HCT116 (cell line): ENCODE results near the gene CASTOR1. TPM values are rescaled to one million over a fixed set of nuclear protein-coding genes. Genes with fewer than 3 reads are reported as not detected.

Source experiments
- ATAC-seq: fragments of 200-7000 bp; cut with Tn5 transposase; 2 replicates; pipeline ENCODE4 v1.9.1; 2020; ENCODE audit warnings: mild to moderate bottlenecking, moderate library complexity
- BruUV-seq: library from RNA; stranded (reverse); fragments of 400-500 nt; replicated peaks from 2 replicates; lab custom pipeline; 2021; lab: Mats Ljungman, UMichigan
- CTCF ChIA-PET: fragments of 300-600 bp; sonication (Branson Sonifier 250); formaldehyde crosslinking; loops from one replicate; lab custom pipeline; 2021; ENCODE audit warnings: antibody characterized with exemption; lab: Charles Lee
- POLR2A ChIA-PET: fragments of 300-600, 350-600 bp; sonication (Branson Sonifier 250); formaldehyde crosslinking; loops from one replicate; lab custom pipeline; 2021; ENCODE audit warnings: antibody characterized with exemption; lab: Charles Lee
- RAD21 ChIA-PET, 2 experiments: fragments of 300-600 bp; sonication (Branson Sonifier 250); formaldehyde crosslinking; loops; one replicate each; lab custom pipeline; 2023; ENCODE audit warnings: low total read pairs in 2 of 2; ENCODE audit not compliant: uncharacterized antibody in 2 of 2, unreplicated experiment in 2 of 2, low non-redundant PET in 1 of 2; lab: Charles Lee
- DNase-seq: peaks from one replicate; pipeline ENCODE4 v3.0.0-alpha.2; 2010; ENCODE audit warnings: low read depth, low spot score
- H2AFZ ChIP-seq: fragments of 200-600 bp; shearing (Covaris generic), sonication (generic); 2 replicates; pipeline ENCODE4 v1.6.1; 2017; ENCODE audit warnings: low read depth, mixed run types, mixed read lengths, antibody characterized with exemption, low read length; ENCODE audit not compliant: poor library complexity, severe bottlenecking
- H3K27ac ChIP-seq: 2 replicates; pipeline ENCODE4 v1.5.1; 2012; ENCODE audit warnings: low read depth, low read length
- H3K27me3 ChIP-seq: fragments of 200-600 bp; sonication (generic); 2 replicates; pipeline ENCODE4 v1.6.1; 2016; ENCODE audit warnings: mixed run types, low read length, mixed read lengths; ENCODE audit not compliant: insufficient read depth
- H3K36me3 ChIP-seq, 2 experiments: fragments of 200-500 bp in 1 of 2; fragments of 200-600 bp in 1 of 2; sonication (Bioruptor generic) in 1 of 2; sonication (generic) in 1 of 2; 2 replicates each; pipeline versions ENCODE4 v1.5.1 to v1.6.1; 2014 to 2016; ENCODE audit warnings: low read length in 2 of 2, inconsistent platforms in 1 of 2, mixed read lengths in 1 of 2, mixed run types in 1 of 2; ENCODE audit not compliant: insufficient read depth in 2 of 2, control insufficient read depth in 1 of 2
- H3K4me1 ChIP-seq, 2 experiments: fragments of 200-600 bp in 1 of 2; sonication (generic) in 1 of 2; 2 replicates each; pipeline versions ENCODE4 v1.5.1 to v1.6.1; 2012 to 2017; ENCODE audit warnings: low read length in 2 of 2, inconsistent platforms in 1 of 2, mild to moderate bottlenecking in 1 of 2, mixed read lengths in 1 of 2, mixed run types in 1 of 2, moderate library complexity in 1 of 2; ENCODE audit not compliant: insufficient read depth in 2 of 2, control insufficient read depth in 1 of 2
- H3K4me2 ChIP-seq: fragments of 200-600 bp; sonication (generic); 2 replicates; pipeline ENCODE4 v1.6.1; 2017; ENCODE audit warnings: mixed run types, low read length, mixed read lengths
- H3K4me3 ChIP-seq, 2 experiments: fragments of 200-600 bp in 1 of 2; sonication (generic) in 1 of 2; replicated peaks in 1 of 2; 2 replicates each; pipeline ENCODE4 v1.5.1; 2011 to 2016; ENCODE audit warnings: low read length in 2 of 2, control low read depth in 1 of 2, low read depth in 1 of 2, mild to moderate bottlenecking in 1 of 2, mixed read lengths in 1 of 2, mixed run types in 1 of 2
- H3K79me2 ChIP-seq: fragments of 200-600 bp; sonication (generic); 2 replicates; pipeline ENCODE4 v1.6.1; 2017; ENCODE audit warnings: mild to moderate bottlenecking, mixed run types, low read length, moderate library complexity, mixed read lengths; ENCODE audit not compliant: insufficient read depth
- H3K9ac ChIP-seq: fragments of 200-600 bp; sonication (generic); 2 replicates; pipeline ENCODE4 v1.6.1; 2016; ENCODE audit warnings: low read length, mixed read lengths
- H3K9me2 ChIP-seq: fragments of 200-600 bp; sonication (generic), shearing (Covaris generic); 2 replicates; pipeline ENCODE4 v1.6.1; 2017; ENCODE audit warnings: mixed run types, mild to moderate bottlenecking, moderate library complexity; ENCODE audit not compliant: insufficient read depth
- H3K9me3 ChIP-seq, 2 experiments: fragments of 200-500 bp in 1 of 2; fragments of 200-600 bp in 1 of 2; sonication (Bioruptor generic) in 1 of 2; sonication (generic) in 1 of 2; 2 replicates each; pipeline ENCODE4 v1.6.1; 2014 to 2017; ENCODE audit warnings: low read length in 2 of 2, mixed read lengths in 2 of 2, inconsistent platforms in 1 of 2, low read depth in 1 of 2, mild to moderate bottlenecking in 1 of 2, mixed run types in 1 of 2, moderate library complexity in 1 of 2; ENCODE audit not compliant: control insufficient read depth in 1 of 2, insufficient read depth in 1 of 2
- H4K20me1 ChIP-seq: fragments of 200-600 bp; sonication (generic), shearing (Covaris generic); 2 replicates; pipeline ENCODE4 v1.6.1; 2017; ENCODE audit warnings: mixed run types, mild to moderate bottlenecking, moderate library complexity; ENCODE audit not compliant: insufficient read depth
- ATF3 ChIP-seq: IDR thresholded peaks from 2 replicates; pipeline ENCODE4 v1.6.1; 2012
- CBX3 ChIP-seq: IDR thresholded peaks from 2 replicates; pipeline ENCODE4 v1.6.1; 2012; ENCODE audit warnings: low read depth
- CEBPB ChIP-seq: IDR thresholded peaks from 2 replicates; pipeline ENCODE4 v1.6.1; 2012; ENCODE audit warnings: low read depth
- CTCF ChIP-seq, 3 experiments: fragments of 200-600 bp in 1 of 3; sonication (generic) in 1 of 3; IDR thresholded peaks in 2 of 3; conservative IDR thresholded peaks in 1 of 3; 2 replicates each; pipeline ENCODE4 v1.5.1; 2012 to 2017; ENCODE audit warnings: low read depth in 2 of 3, low read length in 2 of 3, antibody characterized with exemption in 1 of 3, borderline replicate concordance in 1 of 3, control low read depth in 1 of 3, mild to moderate bottlenecking in 1 of 3, mixed read lengths in 1 of 3, mixed run types in 1 of 3, moderate library complexity in 1 of 3; ENCODE audit not compliant: insufficient read depth in 1 of 3
- ELF1 ChIP-seq: IDR thresholded peaks from 2 replicates; pipeline ENCODE4 v1.6.1; 2012; ENCODE audit warnings: low read depth, borderline replicate concordance
- EZH2 ChIP-seq: fragments of 200-600 bp; sonication (generic); IDR thresholded peaks from 2 replicates; pipeline ENCODE4 v1.6.1; 2017; ENCODE audit warnings: antibody characterized with exemption, mixed run types
- EZH2phosphoT487 ChIP-seq: fragments of 200-600 bp; IDR thresholded peaks from 2 replicates; pipeline ENCODE4 v1.6.1; 2018; ENCODE audit warnings: antibody characterized with exemption, borderline replicate concordance
- FOSL1 ChIP-seq: IDR thresholded peaks from 2 replicates; pipeline ENCODE4 v1.6.1; 2012; ENCODE audit warnings: low read depth
- JUND ChIP-seq: IDR thresholded peaks from 2 replicates; pipeline ENCODE4 v1.6.1; 2012
- POLR2A ChIP-seq: IDR thresholded peaks from 2 replicates; pipeline ENCODE4 v1.7.0; 2011; ENCODE audit warnings: borderline replicate concordance; ENCODE audit not compliant: insufficient read depth, insufficient read length; ENCODE audit errors: extremely low read depth
- POLR2AphosphoS5 ChIP-seq: IDR thresholded peaks from 2 replicates; pipeline ENCODE4 v1.6.1; 2011; ENCODE audit warnings: mild to moderate bottlenecking, low read depth, low read length, moderate library complexity
- RAD21 ChIP-seq: IDR thresholded peaks from 2 replicates; pipeline ENCODE4 v1.6.1; 2012; ENCODE audit warnings: low read depth, mild to moderate bottlenecking
- SP1 ChIP-seq: IDR thresholded peaks from 2 replicates; pipeline ENCODE4 v1.6.1; 2012; ENCODE audit warnings: low read depth
- SRF ChIP-seq: IDR thresholded peaks from 2 replicates; pipeline ENCODE4 v1.6.1; 2012; ENCODE audit warnings: low read depth
- TCF7L2 ChIP-seq: IDR thresholded peaks from 2 replicates; pipeline ENCODE4 v1.7.0; 2011; ENCODE audit warnings: borderline replicate concordance, inconsistent platforms; ENCODE audit not compliant: insufficient read depth, insufficient read length; ENCODE audit errors: extremely low read depth
- YY1 ChIP-seq: IDR thresholded peaks from 2 replicates; pipeline ENCODE4 v1.6.1; 2011; ENCODE audit warnings: low read length, low read depth, moderate library complexity, mild to moderate bottlenecking; ENCODE audit not compliant: insufficient replicate concordance; ENCODE audit errors: extremely low read depth
- ZFX ChIP-seq: fragments of 450-650 bp; IDR thresholded peaks from 2 replicates; pipeline ENCODE4 v1.6.1; 2017
- ZNF274 ChIP-seq: fragments of 200-500 bp; sonication (Bioruptor generic); IDR thresholded peaks from 2 replicates; pipeline ENCODE4 v1.6.1; 2014; ENCODE audit warnings: mild to moderate bottlenecking, low read depth, low read length, inconsistent platforms
- intact Hi-C: fragments of 100-400 bp; cut with micrococcal nuclease; formaldehyde crosslinking; loops from 2 replicates; pipeline ENCODE4 v1.10.0; 2022
- total RNA-seq: library from RNA; stranded (reverse); gene quantifications from one replicate; pipeline ENCODE4 v1.2.1, GENCODE V29; 2021; ENCODE audit not compliant: unreplicated experiment

Gene CASTOR1
- total RNA-seq, 1 experiment from 2014 or later = 6.5 TPM

GRCh38 chr22:30247974-30248373 lies 41.3 kb downstream of the CASTOR1 start:
- TF ChIP-seq POLR2AphosphoS5 = peak; percentile 41; the same call in 1 of the 2 replicates
- TF ChIP-seq ZFX = no peak
- TF ChIP-seq, all 23 proteins: peak for 1
- Histone ChIP-seq H3K27me3 (no peaks in the 10 kb centered on the region), H2AFZ (no peak overlapping the region), H3K4me1 (peaks cover 62 to 100% of the 10 kb centered on the region in 2 experiments), H3K4me3 (no peak overlapping the region), H3K9me3 (no peaks in the 10 kb centered on the region), H3K27ac (peak overlapping the region; percentile 85), H3K9ac (peak overlapping the region; percentile 84), H3K4me2 (peak overlapping the region; percentile 96), H3K9me2 (no peaks in the 10 kb centered on the region), H4K20me1 (no peaks in the 10 kb centered on the region), H3K36me3 (peaks cover 4 to 24% of the 10 kb centered on the region in 2 experiments; a peak in 3 of 4 replicates), H3K79me2 (peaks cover 92% of the 10 kb centered on the region)
- POLR2A ChIA-PET = no interaction called here
- no peak for DNase-seq
- CTCF ChIA-PET = no interaction called here
- RAD21 ChIA-PET = interaction anchor here in 1 of 2 experiments (0.6 kb wide), 1 partner anchor 14 kb away, joined by 3 read pairs; no protein-coding TSS in a partner anchor
- intact Hi-C loops = no loop called here
- no peak for ATAC-seq
- no TSS peak for BruUV-seq

GRCh38 chr22:30247561-30247960 lies 41.7 kb downstream of the CASTOR1 start:
- intact Hi-C loops = no loop called here
- H4K20me1 ChIP-seq = no peaks in the 10 kb centered on the region
- TF ChIP-seq ATF3 = no peak
- TF ChIP-seq ELF1 = no peak
- no peak for TF ChIP-seq SP1
- TF ChIP-seq TCF7L2 = no peak
- TF ChIP-seq YY1 = no peak
- no peak for TF ChIP-seq ZFX
- TF ChIP-seq CTCF (IDR thresholded peaks at IDR 0.05 in 2 of 3, conservative IDR thresholded peaks at IDR 0.05 in 1 of 3; ENCODE audit: borderline replicate concordance in 1 of 3, insufficient read depth in 1 of 3, low read depth in 2 of 3, low read length in 2 of 3) = no peak
- TF ChIP-seq SRF = no peak
- no peak for TF ChIP-seq EZH2
- no peak for TF ChIP-seq ZNF274
- no peak for TF ChIP-seq EZH2phosphoT487
- no peak for TF ChIP-seq FOSL1
- no peak for TF ChIP-seq JUND
- no peak for TF ChIP-seq RAD21
- TF ChIP-seq POLR2A = no peak
- TF ChIP-seq CEBPB = no peak
- no peak for TF ChIP-seq CBX3

More at GRCh38 chr22:30247561-30247960, 41.7 kb downstream of the CASTOR1 start:
- Histone ChIP-seq H3K4me2 (peak overlapping the region; percentile 96), H3K9me3 (no peaks in the 10 kb centered on the region), H3K79me2 (peaks cover 92% of the 10 kb centered on the region), H3K4me3 (0 out of 4 replicates have a peak overlapping the region, but pooled peaks of 1 of the 2 experiments have one; percentile 27), H3K4me1 (peaks cover 58 to 100% of the 10 kb centered on the region in 2 experiments), H3K9me2 (no peaks in the 10 kb centered on the region), H3K36me3 (peaks cover 4 to 28% of the 10 kb centered on the region in 2 experiments; a peak in 3 of 4 replicates), H2AFZ (no peak overlapping the region), H3K27ac (peak overlapping the region; percentile 85), H3K27me3 (no peaks in the 10 kb centered on the region), H3K9ac (peak overlapping the region; percentile 84)
- ATAC-seq (no peak), DNase-seq (no peak)
- CTCF ChIA-PET = no interaction called here
- POLR2A ChIA-PET = no interaction called here
- BruUV-seq = no TSS peak
- RAD21 ChIA-PET = no interaction called here
